Activated T-helper 1 cell treated with anti-CD3 and anti-CD28 coated beads, Interleukin-2, amount 50 U/mL, for 16 hours (primary cell): ENCODE data around the gene CCDC152.
"Not testable (repeated sequence)": the region's sequence is repeated elsewhere in the genome, so short reads cannot be mapped to it uniquely, and the experiment has no call there.

Experiments used
- DNase-seq, 2 donors: peaks; one replicate each; pipeline ENCODE4 v3.0.0-alpha.2; 2020; ENCODE audit warnings: low read depth in 1 of 2, low spot score in 1 of 2

Gene CCDC152

GRCh38 chr5:42756606-42757601 lies at the start of gene CCDC152:
CCDC152 (plus strand) TSS chr5:42756818; CDS start chr5:42759122, 2,304 bp downstream.
- peak; percentile 13 to 32 for DNase-seq

GRCh38 chr5:42715785-42716184 lies 40.8 kb upstream of the CCDC152 start:
- DNase-seq = no peak

GRCh38 chr5:42718591-42718990 lies 38.0 kb upstream of the CCDC152 start:
- no peak for DNase-seq

GRCh38 chr5:42719034-42719433 lies 37.6 kb upstream of the CCDC152 start:
- no peak for DNase-seq

GRCh38 chr5:42720251-42720650 lies 36.4 kb upstream of the CCDC152 start:
- no peak for DNase-seq

- no peak for DNase-seq
Observed at GRCh38 chr5:42721484-42721883, 35.1 kb upstream of the CCDC152 start.

- DNase-seq = not testable (repeated sequence)
Observed at GRCh38 chr5:42734531-42735058, 22.0 kb upstream of the CCDC152 start.

- no peak for DNase-seq
Observed at GRCh38 chr5:42740920-42741319, 15.7 kb upstream of the CCDC152 start.

- DNase-seq = no peak
Observed at GRCh38 chr5:42745426-42745825, 11.2 kb upstream of the CCDC152 start.

GRCh38 chr5:42745856-42746255 lies 10.8 kb upstream of the CCDC152 start:
- DNase-seq = no peak

GRCh38 chr5:42749020-42749419 lies 7.6 kb upstream of the CCDC152 start:
- DNase-seq = no peak

- no peak for DNase-seq
Observed at GRCh38 chr5:42750507-42750906, 6.1 kb upstream of the CCDC152 start.

GRCh38 chr5:42751044-42751443 lies 5.6 kb upstream of the CCDC152 start:
- DNase-seq = no peak

GRCh38 chr5:42753099-42753498 lies 3.5 kb upstream of the CCDC152 start:
- DNase-seq = no peak

- no peak for DNase-seq
Observed at GRCh38 chr5:42759456-42759855, 2.8 kb downstream of the CCDC152 start.

- DNase-seq = no peak
Observed at GRCh38 chr5:42760426-42760825, 3.8 kb downstream of the CCDC152 start.

- no peak for DNase-seq
Observed at GRCh38 chr5:42761791-42762190, 5.2 kb downstream of the CCDC152 start.

GRCh38 chr5:42767491-42768105 lies 11.0 kb downstream of the CCDC152 start:
- no peak for DNase-seq

- no peak for DNase-seq
Observed at GRCh38 chr5:42768106-42768504, 11.5 kb downstream of the CCDC152 start.

- no peak for DNase-seq
Observed at GRCh38 chr5:42770003-42770402, 13.4 kb downstream of the CCDC152 start.

- no peak for DNase-seq
Observed at GRCh38 chr5:42772265-42772993, 15.8 kb downstream of the CCDC152 start.
